ENCODE results near the gene OR9A4.

Gene OR9A4

DNA sequence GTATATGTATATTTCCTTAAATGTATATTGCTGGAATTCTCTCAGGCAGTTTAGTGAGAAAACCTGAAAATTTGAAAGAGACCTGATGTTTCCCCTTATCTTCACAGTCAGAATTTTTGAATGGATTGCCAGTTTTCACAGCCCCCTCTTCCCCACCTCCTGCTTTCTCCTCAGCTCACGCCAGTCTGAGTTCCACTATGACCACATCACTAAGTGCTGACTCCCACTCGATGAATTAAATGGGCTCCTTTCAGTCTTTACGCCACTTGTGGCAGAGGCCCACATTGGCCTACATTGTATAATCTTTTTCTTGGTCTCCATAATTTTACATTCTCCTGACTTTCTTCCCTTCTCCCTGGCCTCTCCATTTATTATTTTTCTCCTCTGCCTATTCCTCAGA, 33.7 kb downstream of the OR9A4 start:
- peaks cover 8 to 97% (median 73%) of the 10 kb centered on the region in 10 experiments; a peak in 19 of 20 replicates for H3K4me1 ChIP-seq
- peaks cover 0 to 12% (median 0%) of the 10 kb centered on the region in 11 experiments; a peak in 1 of 22 replicates for H3K36me3 ChIP-seq
- H3K27ac ChIP-seq: peak overlapping the region in 10 of 11 experiments; percentile 57 to 98 (median 68); a peak in 19 of 22 replicates
- peak overlapping the region in 7 of 11 experiments; percentile 49 to 73 (median 58); a peak in 16 of 22 replicates for H3K4me2 ChIP-seq
- H3K9me3 ChIP-seq (replicated peaks in 1 of 11): peaks cover 0 to 88% (median 19%) of the 10 kb centered on the region in 11 experiments; a peak in 17 of 22 replicates
- no peak for TF ChIP-seq Cebpa-rat (IDR thresholded peaks at IDR 0.05)
- no peaks in the 10 kb centered on the region for H3K27me3 ChIP-seq
- no peak overlapping the region for H3K4me3 ChIP-seq
- no peaks in the 10 kb centered on the region for H4K20me1 ChIP-seq
- peak overlapping the region in 3 of 11 experiments; percentile 28 to 47 (median 41); a peak in 4 of 22 replicates for H3K9ac ChIP-seq

DNA sequence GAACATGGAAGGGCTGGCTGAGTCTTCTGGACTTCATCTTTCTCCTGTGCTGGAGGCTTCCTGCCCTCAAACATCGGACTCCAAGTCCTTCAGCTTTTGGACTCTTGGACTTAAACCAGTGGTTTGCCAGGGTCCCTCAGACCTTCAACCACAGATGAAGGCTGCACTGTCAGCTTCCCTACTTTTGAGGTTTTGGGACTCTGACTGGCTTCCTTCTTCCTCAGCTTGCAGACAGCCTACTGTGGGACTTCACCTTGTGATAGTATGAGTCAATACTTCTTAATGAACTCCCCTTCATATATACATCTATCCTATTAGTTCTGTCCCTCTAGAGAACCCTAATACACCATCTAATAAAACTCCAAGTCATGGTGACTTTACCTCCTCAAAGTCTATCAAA, 34.6 kb downstream of the OR9A4 start:
- Histone ChIP-seq H3K9me3 (replicated peaks in 1 of 11) (peaks cover 0 to 87% (median 17%) of the 10 kb centered on the region in 11 experiments; a peak in 17 of 22 replicates), H3K4me1 (peaks cover 13 to 94% (median 68%) of the 10 kb centered on the region in 10 experiments), H3K27ac (peak overlapping the region in 10 of 11 experiments; percentile 57 to 98 (median 68); a peak in 18 of 22 replicates), H3K9ac (peak overlapping the region in 4 of 11 experiments; percentile 7 to 41 (median 33); a peak in 5 of 22 replicates), H3K36me3 (peaks cover 0 to 12% (median 0%) of the 10 kb centered on the region in 11 experiments; a peak in 1 of 22 replicates), H3K4me2 (peak overlapping the region in 8 of 11 experiments; percentile 2 to 73 (median 57); a peak in 15 of 22 replicates), H4K20me1 (no peaks in the 10 kb centered on the region), H3K4me3 (no peak overlapping the region), H3K27me3 (no peaks in the 10 kb centered on the region)
- no peak for TF ChIP-seq Cebpa-rat (IDR thresholded peaks at IDR 0.05)

GRCh38 chr7:141952461-141952860, 36.3 kb downstream of the OR9A4 start:
- peaks cover 29 to 93% (median 66%) of the 10 kb centered on the region in 10 experiments for H3K4me1 ChIP-seq
- peaks cover 3 to 86% (median 20%) of the 10 kb centered on the region in 11 experiments; a peak in 21 of 22 replicates for H3K9me3 ChIP-seq (replicated peaks in 1 of 11)
- H3K4me2 ChIP-seq: peak overlapping the region in 6 of 11 experiments; percentile 19 to 71 (median 48); a peak in 10 of 22 replicates
- no peaks in the 10 kb centered on the region for H4K20me1 ChIP-seq
- H3K36me3 ChIP-seq: peaks cover 0 to 17% (median 0%) of the 10 kb centered on the region in 11 experiments; a peak in 3 of 22 replicates
- H3K27me3 ChIP-seq: no peaks in the 10 kb centered on the region
- H3K9ac ChIP-seq: no peak overlapping the region
- TF ChIP-seq Cebpa-rat (IDR thresholded peaks at IDR 0.05): no peak
- H3K4me3 ChIP-seq: no peak overlapping the region
- peak overlapping the region in 8 of 11 experiments; percentile 30 to 98 (median 91); a peak in 16 of 22 replicates for H3K27ac ChIP-seq

GRCh38 chr7:141954334-141954733, 38.1 kb downstream of the OR9A4 start:
- Histone ChIP-seq H3K4me2 (peak overlapping the region in 6 of 11 experiments; percentile 2 to 31 (median 18); a peak in 6 of 22 replicates), H4K20me1 (no peaks in the 10 kb centered on the region), H3K9me3 (replicated peaks in 1 of 11) (peaks cover 9 to 86% (median 28%) of the 10 kb centered on the region in 11 experiments; a peak in 21 of 22 replicates), H3K4me3 (no peak overlapping the region), H3K27ac (peak overlapping the region in 10 of 11 experiments; percentile 57 to 98 (median 92); a peak in 20 of 22 replicates), H3K27me3 (no peaks in the 10 kb centered on the region), H3K4me1 (peaks cover 27 to 92% (median 61%) of the 10 kb centered on the region in 10 experiments), H3K9ac (peak overlapping the region in 3 of 11 experiments; percentile 9 to 29 (median 26); a peak in 4 of 22 replicates), H3K36me3 (peaks cover 0 to 24% (median 0%) of the 10 kb centered on the region in 11 experiments; a peak in 4 of 22 replicates)
- no peak for TF ChIP-seq Cebpa-rat (IDR thresholded peaks at IDR 0.05)

GRCh38 chr7:141956084-141956483, 39.9 kb downstream of the OR9A4 start:
- H3K9me3 ChIP-seq (replicated peaks in 1 of 11): peaks cover 9 to 87% (median 34%) of the 10 kb centered on the region in 11 experiments; a peak in 21 of 22 replicates
- no peaks in the 10 kb centered on the region for H3K27me3 ChIP-seq
- peak overlapping the region in 10 of 11 experiments; percentile 59 to 77 (median 66); a peak in 18 of 22 replicates for H3K9ac ChIP-seq
- H3K4me1 ChIP-seq: peaks cover 34 to 89% (median 59%) of the 10 kb centered on the region in 10 experiments
- peaks cover 0 to 25% (median 0%) of the 10 kb centered on the region in 11 experiments; a peak in 4 of 22 replicates for H3K36me3 ChIP-seq
- peak overlapping the region; percentile 74 to 98 (median 92) for H3K27ac ChIP-seq
- no peak overlapping the region; a peak in 1 of 20 replicates for H3K4me3 ChIP-seq
- H4K20me1 ChIP-seq: no peaks in the 10 kb centered on the region
- peak overlapping the region in 9 of 11 experiments; percentile 5 to 71 (median 48); a peak in 15 of 22 replicates for H3K4me2 ChIP-seq
- TF ChIP-seq Cebpa-rat (IDR thresholded peaks at IDR 0.05): peak in 4 of 11 experiments; percentile 52 to 94 (median 80); a peak in 8 of 22 replicates

DNA sequence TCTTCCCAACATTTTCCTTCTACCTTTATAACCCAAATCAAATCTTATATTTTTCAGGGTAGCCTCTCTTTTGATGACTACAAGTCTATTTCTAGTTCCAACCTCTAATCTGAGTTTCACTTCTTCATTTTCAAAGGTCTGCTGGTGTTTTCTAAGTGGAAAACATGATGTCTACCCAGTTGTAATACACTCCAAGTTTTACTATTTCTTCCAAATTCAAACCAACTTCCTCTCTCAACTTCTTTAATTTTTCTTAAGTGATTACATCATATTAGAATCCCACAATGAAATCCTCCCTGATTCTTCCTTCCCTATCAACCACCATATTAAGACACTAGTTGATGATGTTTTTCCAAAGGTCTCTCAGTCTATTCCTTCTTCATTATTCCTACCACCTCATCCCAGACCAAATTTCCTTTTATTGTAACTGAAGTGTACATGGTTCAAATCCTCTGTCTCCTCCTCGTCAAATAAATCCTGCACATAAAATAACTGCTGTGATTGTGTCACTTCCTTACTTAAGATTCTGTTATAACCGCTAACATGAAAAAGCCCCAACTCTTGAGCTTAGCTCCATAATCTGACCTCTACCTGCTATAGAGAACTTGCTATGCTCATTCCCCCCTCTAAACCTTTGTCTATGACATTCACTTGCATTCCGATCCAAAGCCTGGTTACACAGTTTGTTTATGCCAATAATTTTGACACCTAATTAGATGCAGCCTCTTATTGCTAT, 44.7 kb downstream of the OR9A4 start:
- Histone ChIP-seq H3K4me1 (peaks cover 27 to 57% (median 42%) of the 10 kb centered on the region in 10 experiments), H3K4me3 (no peak overlapping the region), H3K9ac (peak overlapping the region; percentile 49 to 78 (median 68); a peak in 20 of 22 replicates), H3K27me3 (no peaks in the 10 kb centered on the region), H3K9me3 (replicated peaks in 1 of 11) (peaks cover 29 to 95% (median 74%) of the 10 kb centered on the region in 11 experiments; a peak in 21 of 22 replicates), H3K4me2 (peak overlapping the region; percentile 50 to 77 (median 61)), H3K27ac (peak overlapping the region; percentile 79 to 98 (median 92)), H3K36me3 (peaks cover 0 to 31% (median 0%) of the 10 kb centered on the region in 11 experiments; a peak in 6 of 22 replicates), H4K20me1 (no peaks in the 10 kb centered on the region)
- peak in 2 of 11 experiments; percentile 77 to 87; a peak in 7 of 22 replicates for TF ChIP-seq Cebpa-rat (IDR thresholded peaks at IDR 0.05)

All from BLaER1 treated with 17β-estradiol and CSF1 and Interleukin-3, amounts not matched to agents 10 nM and 100 nM (cell line).